DOHH2 (cell line): ENCODE data around the gene TPSG1.

Experiments
- H3F3A ChIP-seq: fragments of 200-600 bp; sonication (generic), shearing (Covaris generic); 2 replicates; pipeline ENCODE4 v1.6.0; 2016; ENCODE audit warnings: antibody characterized with exemption, mild to moderate bottlenecking; ENCODE audit not compliant: control insufficient read depth, insufficient read depth
- H3K27ac ChIP-seq: fragments of 200-600 bp; sonication (generic); 2 replicates; pipeline ENCODE4 v1.5.1; 2014; ENCODE audit warnings: low read depth, mild to moderate bottlenecking, low read length, moderate library complexity
- H3K27me3 ChIP-seq: fragments of 200-600 bp; sonication (generic); 2 replicates; pipeline ENCODE4 v1.6.1; 2014; ENCODE audit warnings: mild to moderate bottlenecking, low read length, mixed read lengths; ENCODE audit not compliant: control insufficient read depth
- H3K36me3 ChIP-seq: fragments of 200-600 bp; sonication (generic); 2 replicates; pipeline ENCODE4 v1.6.1; 2014; ENCODE audit warnings: mild to moderate bottlenecking, low read length, moderate library complexity, mixed read lengths; ENCODE audit not compliant: control insufficient read depth
- H3K4me1 ChIP-seq: fragments of 200-600 bp; sonication (generic); 2 replicates; pipeline ENCODE4 v1.6.1; 2014; ENCODE audit warnings: mild to moderate bottlenecking, low read length, mixed read lengths; ENCODE audit not compliant: control insufficient read depth
- H3K4me2 ChIP-seq: fragments of 200-600 bp; sonication (generic); 2 replicates; pipeline ENCODE4 v1.6.0; 2014; ENCODE audit warnings: mild to moderate bottlenecking, low read length, moderate library complexity
- H3K4me3 ChIP-seq: fragments of 200-600 bp; sonication (generic); 2 replicates; pipeline ENCODE4 v1.5.1; 2014; ENCODE audit warnings: mild to moderate bottlenecking, low read length, mixed read lengths
- H3K79me2 ChIP-seq: fragments of 200-600 bp; sonication (generic); 2 replicates; pipeline ENCODE4 v1.6.1; 2014; ENCODE audit warnings: mild to moderate bottlenecking, low read length, mixed read lengths; ENCODE audit not compliant: control insufficient read depth
- H3K9me2 ChIP-seq: fragments of 200-600 bp; sonication (generic); replicated peaks from 2 replicates; pipeline ENCODE4 v1.6.1; 2014; ENCODE audit warnings: mild to moderate bottlenecking, low read length, mixed read lengths; ENCODE audit not compliant: control insufficient read depth
- H3K9me3 ChIP-seq: fragments of 200-600 bp; sonication (generic); 2 replicates; pipeline ENCODE4 v1.6.1; 2014; ENCODE audit warnings: antibody characterized with exemption, low read length, mixed read lengths; ENCODE audit not compliant: control insufficient read depth, insufficient read depth
- H4K20me1 ChIP-seq: fragments of 200-600 bp; sonication (generic); 2 replicates; pipeline ENCODE4 v1.6.0; 2014; ENCODE audit warnings: low read depth, mild to moderate bottlenecking, antibody characterized with exemption, low read length, moderate library complexity; ENCODE audit not compliant: control insufficient read depth, insufficient read depth
- CTCF ChIP-seq: fragments of 200-600 bp; sonication (generic); IDR thresholded peaks from one replicate; pipeline ENCODE4 v1.5.1; 2014; ENCODE audit warnings: antibody characterized with exemption, mild to moderate bottlenecking, low read depth, low read length; ENCODE audit not compliant: poor library complexity, severe bottlenecking
- EZH2phosphoT487 ChIP-seq: fragments of 200-600 bp; sonication (generic); IDR thresholded peaks from 2 replicates; pipeline ENCODE4 v1.6.1; 2017; ENCODE audit warnings: borderline replicate concordance, mild to moderate bottlenecking, antibody characterized with exemption, low read length, moderate library complexity, mixed read lengths

Gene TPSG1

GRCh38 chr16:1225051-1225451, at the start of gene TPSG1:
TSS of gene TPSG1 (minus strand) at chr16:1225268. CDS start at chr16:1225252, 16 bp downstream.
- no peak within 1 kb of the TSS for H3K27ac ChIP-seq
- H3K79me2 ChIP-seq, result no peaks in the 10 kb centered on the region
- no peak within 1 kb of the TSS for H3K4me3 ChIP-seq
- no peaks in the 10 kb centered on the region for H3K27me3 ChIP-seq
- no peaks in the 10 kb centered on the region for H3K36me3 ChIP-seq
- no peaks in the 10 kb centered on the region for H3K9me2 ChIP-seq
- TF ChIP-seq EZH2phosphoT487, result no peak
- TF ChIP-seq CTCF, result no peak
- H4K20me1 ChIP-seq, result no peaks in the 10 kb centered on the region
- no peaks in the 10 kb centered on the region for H3K9me3 ChIP-seq
- H3F3A ChIP-seq, result no peaks in the 10 kb centered on the region
- no peaks in the 10 kb centered on the region for H3K4me1 ChIP-seq
- no peak within 1 kb of the TSS for H3K4me2 ChIP-seq

- Histone ChIP-seq H3K27me3 (peaks cover 9% of the 10 kb centered on the region; the same call in 1 of the 2 replicates), H3K4me1 (peaks cover 22% of the 10 kb centered on the region), H3K9me3 (no peaks in the 10 kb centered on the region), H3K9me2 (no peaks in the 10 kb centered on the region), H3K27ac (no peak overlapping the region), H3K4me3 (no peak overlapping the region), H3K36me3 (no peaks in the 10 kb centered on the region), H3K79me2 (no peaks in the 10 kb centered on the region), H3F3A (peaks cover 5% of the 10 kb centered on the region), H3K4me2 (no peak overlapping the region), H4K20me1 (peaks cover 6% of the 10 kb centered on the region; the same call in 1 of the 2 replicates)
- no peak for TF ChIP-seq CTCF
- TF ChIP-seq EZH2phosphoT487, result no peak
Measured at GRCh38 chr16:1274767-1275166, 49.7 kb upstream of the TPSG1 start.

GRCh38 chr16:1273816-1274215, 48.7 kb upstream of the TPSG1 start:
- Histone ChIP-seq H3K9me2 (no peaks in the 10 kb centered on the region), H3K79me2 (no peaks in the 10 kb centered on the region), H3K4me3 (no peak overlapping the region), H3K9me3 (no peaks in the 10 kb centered on the region), H3K4me2 (no peak overlapping the region), H3K27ac (no peak overlapping the region), H3K36me3 (no peaks in the 10 kb centered on the region), H4K20me1 (peaks cover 6% of the 10 kb centered on the region; the same call in 1 of the 2 replicates), H3K4me1 (peaks cover 22% of the 10 kb centered on the region), H3F3A (peaks cover 5% of the 10 kb centered on the region), H3K27me3 (peaks cover 9% of the 10 kb centered on the region; the same call in 1 of the 2 replicates)
- no peak for TF ChIP-seq CTCF
